ENCODE results near the gene LRRC49.
"Not testable (repeated sequence)": the region's sequence is repeated elsewhere in the genome, so short reads cannot be mapped to it uniquely, and the experiment has no call there.

The LRRC49 gene

DNA sequence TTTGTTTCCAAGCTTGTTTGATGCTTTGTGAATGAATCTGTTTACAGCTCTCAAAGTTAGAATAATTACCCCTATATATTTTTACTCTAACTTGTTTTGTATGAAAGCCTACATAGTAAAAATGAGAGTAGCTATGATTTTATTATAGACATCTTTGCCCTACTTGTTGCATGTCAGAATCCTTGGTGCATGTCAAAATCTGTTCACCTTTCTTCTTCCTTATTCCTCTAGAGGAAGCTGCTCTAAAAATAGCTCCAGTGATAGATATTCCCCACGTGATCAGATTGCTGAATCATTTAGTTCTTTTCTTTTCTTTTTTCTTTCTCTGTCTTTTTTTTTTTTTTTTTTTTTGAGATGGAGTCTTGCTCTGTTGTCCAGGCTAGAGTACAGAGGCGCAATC is 39.8 kb downstream of the LRRC49 start:
- no peak overlapping the region for H3K4me3 ChIP-seq (ENCODE audit: low read depth, low read length)
- TF ChIP-seq, protein P1, sequence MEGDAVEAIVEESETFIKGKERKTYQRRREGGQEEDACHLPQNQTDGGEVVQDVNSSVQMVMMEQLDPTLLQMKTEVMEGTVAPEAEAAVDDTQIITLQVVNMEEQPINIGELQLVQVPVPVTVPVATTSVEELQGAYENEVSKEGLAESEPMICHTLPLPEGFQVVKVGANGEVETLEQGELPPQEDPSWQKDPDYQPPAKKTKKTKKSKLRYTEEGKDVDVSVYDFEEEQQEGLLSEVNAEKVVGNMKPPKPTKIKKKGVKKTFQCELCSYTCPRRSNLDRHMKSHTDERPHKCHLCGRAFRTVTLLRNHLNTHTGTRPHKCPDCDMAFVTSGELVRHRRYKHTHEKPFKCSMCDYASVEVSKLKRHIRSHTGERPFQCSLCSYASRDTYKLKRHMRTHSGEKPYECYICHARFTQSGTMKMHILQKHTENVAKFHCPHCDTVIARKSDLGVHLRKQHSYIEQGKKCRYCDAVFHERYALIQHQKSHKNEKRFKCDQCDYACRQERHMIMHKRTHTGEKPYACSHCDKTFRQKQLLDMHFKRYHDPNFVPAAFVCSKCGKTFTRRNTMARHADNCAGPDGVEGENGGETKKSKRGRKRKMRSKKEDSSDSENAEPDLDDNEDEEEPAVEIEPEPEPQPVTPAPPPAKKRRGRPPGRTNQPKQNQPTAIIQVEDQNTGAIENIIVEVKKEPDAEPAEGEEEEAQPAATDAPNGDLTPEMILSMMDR (IDR thresholded peaks at IDR 0.05; ENCODE audit: borderline replicate concordance, insufficient read depth, low read depth, low read length): no peak

DNA sequence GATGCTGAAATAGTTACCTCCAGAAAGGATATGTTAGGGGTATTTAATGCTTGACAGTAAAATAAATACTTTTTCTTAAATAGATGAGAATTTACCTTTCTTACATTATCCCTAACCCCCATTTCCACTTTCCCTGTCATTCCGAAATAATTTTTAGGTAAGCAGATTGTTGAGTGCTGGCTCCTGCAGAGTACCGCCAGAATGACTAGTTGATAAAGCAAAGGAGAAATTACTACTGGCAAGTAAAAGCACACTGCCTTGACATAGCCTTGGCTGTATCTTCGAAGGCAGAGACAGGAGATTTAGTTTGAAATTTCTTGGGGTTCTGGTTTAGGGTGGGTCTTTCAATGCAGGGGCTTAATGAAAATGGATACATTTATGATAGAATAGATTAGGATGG is 40.8 kb downstream of the LRRC49 start:
- no peak overlapping the region for H3K4me3 ChIP-seq (ENCODE audit: low read depth, low read length)
- TF ChIP-seq, protein P1 (IDR thresholded peaks at IDR 0.05; ENCODE audit: borderline replicate concordance, insufficient read depth, low read depth, low read length): no peak

DNA sequence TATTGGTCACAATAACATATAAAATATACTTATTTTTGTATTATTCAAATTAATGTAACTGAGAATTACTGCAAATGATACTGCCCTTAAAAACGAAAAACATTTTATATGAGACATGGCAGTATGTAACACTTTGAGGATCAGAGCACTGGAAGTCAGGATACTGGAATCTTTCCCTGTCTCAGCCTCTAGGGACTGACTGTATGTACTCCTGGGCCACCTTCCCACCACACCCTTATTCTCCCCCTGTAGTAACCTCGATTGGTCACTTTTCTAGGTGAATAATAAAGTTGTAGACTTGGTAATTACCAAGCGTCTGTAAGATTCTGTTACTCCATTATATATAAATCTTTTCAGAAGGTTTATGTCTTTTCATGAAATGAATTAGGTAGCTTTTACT is 43.0 kb downstream of the LRRC49 start:
- no peak overlapping the region for H3K4me3 ChIP-seq (ENCODE audit: low read depth, low read length)
- TF ChIP-seq, protein P1 (IDR thresholded peaks at IDR 0.05; ENCODE audit: borderline replicate concordance, insufficient read depth, low read depth, low read length): no peak

DNA sequence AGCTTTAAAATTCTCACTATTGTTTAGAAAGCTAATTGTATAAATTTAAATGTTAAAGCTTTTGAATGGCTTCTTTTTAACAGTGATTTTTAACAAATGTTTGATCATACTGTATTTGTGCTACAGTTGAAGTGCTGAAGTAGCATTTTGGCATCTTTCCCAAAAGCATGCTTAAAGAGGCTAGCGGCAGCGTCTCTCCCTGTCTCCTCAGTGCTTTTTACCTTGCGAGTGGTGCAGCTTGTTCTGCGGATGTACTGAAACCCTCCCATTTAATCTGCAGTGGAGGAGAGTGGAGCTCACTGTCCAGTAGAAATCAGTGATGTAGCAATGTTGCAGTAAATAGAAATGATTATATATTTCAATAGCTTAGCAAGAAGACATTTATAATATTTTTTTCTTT is 43.7 kb downstream of the LRRC49 start:
- TF ChIP-seq, protein P1 (IDR thresholded peaks at IDR 0.05; ENCODE audit: borderline replicate concordance, insufficient read depth, low read depth, low read length): no peak
- no peak overlapping the region for H3K4me3 ChIP-seq (ENCODE audit: low read depth, low read length)

DNA sequence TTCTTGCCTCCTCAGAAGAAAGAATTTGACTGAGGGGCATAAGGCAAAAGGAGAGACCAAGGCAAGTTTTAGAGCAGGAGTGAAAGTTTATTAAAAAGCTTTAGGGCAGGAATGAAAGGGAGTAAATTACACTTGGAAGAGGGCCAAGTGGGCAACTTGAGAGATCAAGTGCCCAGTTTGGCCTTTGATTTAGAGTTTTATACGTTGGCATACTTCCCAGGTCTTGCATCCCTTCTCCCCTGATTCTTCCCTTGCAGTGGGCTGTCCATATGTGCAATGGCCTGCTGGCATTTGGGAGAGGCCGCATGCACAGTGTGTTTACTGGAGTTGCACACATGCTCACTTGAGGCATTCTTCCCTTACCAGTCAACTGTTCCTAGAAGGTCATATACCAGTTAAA is 50.7 kb downstream of the LRRC49 start:
- not testable (repeated sequence) for H3K4me3 ChIP-seq (ENCODE audit: low read depth, low read length)

DNA sequence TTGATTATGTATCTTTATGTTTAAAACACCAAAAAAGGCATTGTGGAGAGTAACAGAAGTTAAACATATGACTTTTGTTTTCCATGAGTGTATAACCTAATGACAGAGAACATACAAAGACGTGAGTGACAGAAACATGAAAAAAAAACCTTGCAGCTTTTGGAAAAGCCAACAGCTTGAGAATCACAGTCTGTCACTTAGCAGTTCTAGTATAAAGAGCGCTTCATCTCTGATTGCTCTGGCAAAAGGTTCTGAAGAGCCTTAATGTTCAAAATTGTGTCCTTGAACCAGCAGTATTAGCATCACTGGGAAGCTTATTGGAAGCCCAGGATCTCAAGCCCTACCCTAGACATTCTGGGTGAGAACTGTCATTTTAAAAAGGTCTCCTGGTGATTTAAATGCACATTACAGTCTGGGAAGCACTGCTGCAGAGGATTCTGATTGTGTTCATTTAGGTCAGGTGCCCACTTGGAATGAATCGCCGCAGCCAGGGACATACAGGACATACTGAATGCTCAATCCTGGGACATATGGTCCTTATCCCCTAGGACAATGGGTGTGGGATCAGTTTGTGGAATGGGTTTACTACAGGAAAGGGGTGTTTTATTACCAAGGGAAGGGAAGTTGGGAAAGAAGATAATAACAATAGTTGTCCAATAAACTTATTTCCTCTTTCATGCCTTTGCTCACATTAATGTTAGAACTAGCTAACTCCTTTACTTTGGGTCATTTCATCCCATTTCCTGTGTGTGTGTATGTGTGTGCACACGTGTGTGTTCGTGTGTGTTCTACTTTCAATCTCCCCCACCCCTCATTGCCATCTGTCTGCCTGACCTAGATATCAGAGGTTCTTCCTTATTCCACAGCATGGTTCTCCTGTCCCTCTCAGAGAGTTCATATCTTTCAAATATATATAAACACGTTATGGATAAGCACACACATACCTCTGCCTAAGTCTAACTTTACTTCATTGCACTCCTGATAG is 55.0 kb downstream of the LRRC49 start:
- TF ChIP-seq, protein P1 (IDR thresholded peaks at IDR 0.05; ENCODE audit: borderline replicate concordance, insufficient read depth, low read depth, low read length): no peak
- H3K4me3 ChIP-seq (ENCODE audit: low read depth, low read length): no peak overlapping the region

DNA sequence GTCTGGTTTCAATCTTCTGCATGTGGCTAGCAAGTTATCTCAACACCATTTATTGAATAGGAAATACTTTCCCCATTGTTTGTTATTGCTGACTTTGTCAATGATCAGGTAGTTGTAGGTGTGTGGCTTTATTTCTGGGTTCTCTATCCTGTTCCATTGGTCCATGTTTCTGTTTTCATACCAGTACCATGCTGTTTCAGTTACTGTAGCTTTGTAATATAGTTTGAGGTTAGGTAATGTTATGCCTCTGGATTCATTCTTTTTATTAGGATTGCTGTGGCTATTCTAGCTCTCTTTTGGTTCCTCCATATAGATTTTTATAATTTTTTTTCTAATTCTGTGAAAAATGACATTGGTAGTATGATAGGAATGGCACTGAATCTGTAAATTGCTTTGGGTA is 58.3 kb downstream of the LRRC49 start:
- TF ChIP-seq, protein P1 (IDR thresholded peaks at IDR 0.05; ENCODE audit: borderline replicate concordance, insufficient read depth, low read depth, low read length): no peak
- no peak overlapping the region for H3K4me3 ChIP-seq (ENCODE audit: low read depth, low read length)

All from GM12875 (cell line).